Endodermal cell (in vitro differentiated cells): ENCODE data around the gene PCDHGB6. TPM values are rescaled to one million over a fixed set of nuclear protein-coding genes. Genes with fewer than 3 reads are reported as not detected.

Source experiments
- DNase-seq: peaks from one replicate; pipeline ENCODE4 v3.0.0-alpha.2; 2017
- H3K27ac ChIP-seq: 2 replicates; pipeline ENCODE4 v1.5.1; 2013; ENCODE audit warnings: mild to moderate bottlenecking, low read depth, low read length, moderate library complexity
- H3K27me3 ChIP-seq: 2 replicates; pipeline ENCODE4 v1.6.1; 2013; ENCODE audit warnings: mild to moderate bottlenecking, low read length, moderate library complexity; ENCODE audit not compliant: insufficient read depth, control insufficient read depth, poor library complexity, severe bottlenecking
- H3K36me3 ChIP-seq: 2 replicates; pipeline ENCODE4 v1.7.0; 2013; ENCODE audit warnings: mild to moderate bottlenecking, low read length, moderate library complexity; ENCODE audit not compliant: control insufficient read depth, insufficient read depth
- H3K4me1 ChIP-seq: one replicate; pipeline ENCODE4 v1.7.0; 2013; ENCODE audit warnings: low read length; ENCODE audit not compliant: control insufficient read depth, insufficient read depth
- H3K4me3 ChIP-seq: 2 replicates; pipeline ENCODE4 v1.5.1; 2013; ENCODE audit warnings: mild to moderate bottlenecking, low read length, moderate library complexity
- H3K9ac ChIP-seq: 2 replicates; pipeline ENCODE4 v1.6.1; 2013; ENCODE audit warnings: mild to moderate bottlenecking, low read length, moderate library complexity; ENCODE audit not compliant: poor library complexity, severe bottlenecking; ENCODE audit errors: extremely low read depth
- H3K9me3 ChIP-seq: 2 replicates; pipeline ENCODE4 v1.6.1; 2013; ENCODE audit warnings: mild to moderate bottlenecking, low read length, moderate library complexity; ENCODE audit not compliant: control insufficient read depth
- H3K27ac Mint-ChIP-seq: 2 replicates; pipeline ENCODE4 v1.8.0; 2020; ENCODE audit warnings: mixed read lengths
- H3K27me3 Mint-ChIP-seq: 2 replicates; pipeline ENCODE4 v1.8.0; 2021; ENCODE audit warnings: mild to moderate bottlenecking, mixed read lengths; ENCODE audit not compliant: insufficient read depth
- H3K36me3 Mint-ChIP-seq: 2 replicates; pipeline ENCODE4 v1.8.0; 2020; ENCODE audit warnings: low read depth, mixed read lengths
- H3K4me1 Mint-ChIP-seq: 2 replicates; pipeline ENCODE4 v1.8.0; 2020; ENCODE audit warnings: mixed read lengths
- H3K4me3 Mint-ChIP-seq: 2 replicates; pipeline ENCODE4 v1.8.0; 2020; ENCODE audit warnings: mild to moderate bottlenecking, moderate library complexity, mixed read lengths
- H3K9me3 Mint-ChIP-seq: 2 replicates; pipeline ENCODE4 v1.8.0; 2020; ENCODE audit warnings: mild to moderate bottlenecking, mixed read lengths
- WGBS, 2 experiments: methylation state at CpG; one replicate each; pipeline versions ENCODE4 v1.1.5 to v1.1.7; 2013; ENCODE audit warnings: missing lambda C conversion rate in 2 of 2, mixed read lengths in 1 of 2; ENCODE audit not compliant: insufficient coverage in 1 of 2, insufficient read length in 1 of 2; 5-methylcytosine and 5-hydroxymethylcytosine counted together
- total RNA-seq, 2 donors: library from RNA; stranded (reverse); fragmentation: NEBNext Ultra II Directional in 1 of 2; extraction: Animal tissue kit (Norgen Biotek cat#: 25700) in 1 of 2; gene quantifications; 2 replicates in 1 of 2; 3 replicates in 1 of 2; pipeline ENCODE4 v1.2.1, GENCODE V29; 2021
- TF ChIP-seq, protein P1 (sequence below): fragments of 200-600 bp; sonication (generic); conservative IDR thresholded peaks from 2 replicates; pipeline ENCODE4 v1.5.0; 2021; ENCODE audit warnings: antibody characterized with exemption, mild to moderate bottlenecking

The PCDHGB6 gene
- total RNA-seq, 2 donors from 2014 or later, result 8.3 to 10.8 TPM

- H3K36me3 Mint-ChIP-seq, result peaks cover 16% of the 10 kb centered on the region
- no peak for DNase-seq
- H3K9me3 Mint-ChIP-seq, result peaks cover 3% of the 10 kb centered on the region
Measured at GRCh38 chr5:141440341-141440740, 32.5 kb downstream of the PCDHGB6 start.

DNA sequence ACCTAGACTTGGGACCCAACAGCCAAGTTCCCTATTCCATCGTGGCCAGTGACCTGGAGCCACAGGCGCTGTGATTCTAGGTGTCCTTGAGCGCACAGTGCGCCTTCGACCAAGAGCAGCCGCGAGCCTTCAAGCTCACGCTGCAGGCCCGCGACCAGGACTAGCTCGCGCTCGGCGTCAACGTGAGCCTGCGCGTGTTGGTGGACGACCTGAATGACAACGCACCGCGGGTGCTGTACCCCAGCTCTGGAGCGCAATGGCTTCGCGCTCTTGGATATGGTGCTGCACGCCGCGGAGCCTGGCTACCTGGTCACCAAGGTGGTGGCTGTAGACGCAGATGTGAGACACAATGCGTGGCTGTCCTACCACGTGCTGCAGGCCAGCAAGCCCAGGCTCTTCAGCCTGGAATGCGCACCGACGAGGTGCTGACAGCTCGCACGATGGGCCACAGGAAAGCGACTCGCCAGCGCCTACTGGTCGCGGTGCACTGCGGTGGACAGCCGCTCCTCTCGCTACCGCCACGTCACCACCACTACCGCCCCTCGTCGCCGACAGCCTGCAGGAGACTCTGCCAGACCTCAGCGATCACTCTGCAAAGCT is 33.9 kb downstream of the PCDHGB6 start:
- Histone ChIP-seq H3K9ac (no peak overlapping the region), H3K9me3 (no peaks in the 10 kb centered on the region), H3K4me3 (no peak overlapping the region), H3K4me1 (no peaks in the 10 kb centered on the region), H3K27ac (no peak overlapping the region), H3K36me3 (no peaks in the 10 kb centered on the region), H3K27me3 (no peaks in the 10 kb centered on the region)
- peaks cover 17% of the 10 kb centered on the region for H3K36me3 Mint-ChIP-seq
- H3K27me3 Mint-ChIP-seq, result no peaks in the 10 kb centered on the region
- 96 to 98% methylated on average over 50 of the region's 50 CpGs for WGBS, 2 experiments
- no peaks in the 10 kb centered on the region for H3K4me1 Mint-ChIP-seq
- H3K4me3 Mint-ChIP-seq, result no peak overlapping the region
- H3K27ac Mint-ChIP-seq, result no peak overlapping the region
- H3K9me3 Mint-ChIP-seq, result no peaks in the 10 kb centered on the region
- DNase-seq, result no peak
- TF ChIP-seq, protein P1, sequence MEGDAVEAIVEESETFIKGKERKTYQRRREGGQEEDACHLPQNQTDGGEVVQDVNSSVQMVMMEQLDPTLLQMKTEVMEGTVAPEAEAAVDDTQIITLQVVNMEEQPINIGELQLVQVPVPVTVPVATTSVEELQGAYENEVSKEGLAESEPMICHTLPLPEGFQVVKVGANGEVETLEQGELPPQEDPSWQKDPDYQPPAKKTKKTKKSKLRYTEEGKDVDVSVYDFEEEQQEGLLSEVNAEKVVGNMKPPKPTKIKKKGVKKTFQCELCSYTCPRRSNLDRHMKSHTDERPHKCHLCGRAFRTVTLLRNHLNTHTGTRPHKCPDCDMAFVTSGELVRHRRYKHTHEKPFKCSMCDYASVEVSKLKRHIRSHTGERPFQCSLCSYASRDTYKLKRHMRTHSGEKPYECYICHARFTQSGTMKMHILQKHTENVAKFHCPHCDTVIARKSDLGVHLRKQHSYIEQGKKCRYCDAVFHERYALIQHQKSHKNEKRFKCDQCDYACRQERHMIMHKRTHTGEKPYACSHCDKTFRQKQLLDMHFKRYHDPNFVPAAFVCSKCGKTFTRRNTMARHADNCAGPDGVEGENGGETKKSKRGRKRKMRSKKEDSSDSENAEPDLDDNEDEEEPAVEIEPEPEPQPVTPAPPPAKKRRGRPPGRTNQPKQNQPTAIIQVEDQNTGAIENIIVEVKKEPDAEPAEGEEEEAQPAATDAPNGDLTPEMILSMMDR, result no peak

More at GRCh38 chr5:141440341-141440740, 32.5 kb downstream of the PCDHGB6 start:
- H3K4me3 Mint-ChIP-seq, result no peak overlapping the region
- Histone ChIP-seq H3K4me3 (no peak overlapping the region), H3K9ac (no peak overlapping the region), H3K27ac (no peak overlapping the region), H3K27me3 (no peaks in the 10 kb centered on the region), H3K36me3 (no peaks in the 10 kb centered on the region), H3K4me1 (no peaks in the 10 kb centered on the region), H3K9me3 (peaks cover 3% of the 10 kb centered on the region)
- H3K4me1 Mint-ChIP-seq, result no peaks in the 10 kb centered on the region
- WGBS, 2 experiments, result 90 to 91% methylated on average over 8 to 9 of the region's 9 CpGs
- H3K27me3 Mint-ChIP-seq, result no peaks in the 10 kb centered on the region
- TF ChIP-seq, protein P1, result no peak
- no peak overlapping the region for H3K27ac Mint-ChIP-seq

Other genes with a start within 250 kb of the PCDHGB6 start
- under 1 TPM; 0.42 to 0.75 TPM for gene PCDHB7, start 235.4 kb upstream of the PCDHGB6 start, total RNA-seq
- gene PCDHB8, start 230.2 kb upstream of the PCDHGB6 start, total RNA-seq, result 1 to 10 TPM in 1 of 2 donors, under 1 TPM in 1; 0.71 to 3.6 TPM
- gene PCDHB16, start 225.6 kb upstream of the PCDHGB6 start, total RNA-seq, result 10 to 100 TPM in 1 of 2 donors, 1 to 10 TPM in 1; 9.7 to 14.8 TPM
- gene PCDHB9, start 220.9 kb upstream of the PCDHGB6 start, total RNA-seq, result 1 to 10 TPM; 3.2 to 5.1 TPM
- 1 to 10 TPM; 2.9 to 3.5 TPM for gene PCDHB10, start 215.7 kb upstream of the PCDHGB6 start, total RNA-seq
- gene PCDHB11, start 208.4 kb upstream of the PCDHGB6 start, total RNA-seq, result 1 to 10 TPM; 2.6 to 4.7 TPM
- gene PCDHB12, start 199.3 kb upstream of the PCDHGB6 start, total RNA-seq, result 1 to 10 TPM; 1.6 to 5.0 TPM
- 1 to 10 TPM; 1.8 to 3.3 TPM for gene PCDHB13, start 194.1 kb upstream of the PCDHGB6 start, total RNA-seq
- 1 to 10 TPM; 2.6 to 2.8 TPM for gene PCDHB14, start 184.7 kb upstream of the PCDHGB6 start, total RNA-seq
- 1 to 10 TPM; 3.7 to 9.8 TPM for gene PCDHB15, start 162.6 kb upstream of the PCDHGB6 start, total RNA-seq
- under 1 TPM; 0.55 to 0.68 TPM for gene SLC25A2, start 104.0 kb upstream of the PCDHGB6 start, total RNA-seq
- gene TAF7, start 87.2 kb upstream of the PCDHGB6 start, total RNA-seq, result 10 to 100 TPM; 85.4 to 99.0 TPM
- gene PCDHGA1, start 77.5 kb upstream of the PCDHGB6 start, total RNA-seq, result 1 to 10 TPM in 1 of 2 donors, under 1 TPM in 1; 0.38 to 2.2 TPM
- gene PCDHGA2, start 69.3 kb upstream of the PCDHGB6 start, total RNA-seq, result 1 to 10 TPM in 1 of 2 donors, under 1 TPM in 1; 0.09 to 2.0 TPM
- gene PCDHGA3, start 64.2 kb upstream of the PCDHGB6 start, total RNA-seq, result 1 to 10 TPM in 1 of 2 donors, not detected in 1; 4.3 TPM
- gene PCDHGB1, start 57.9 kb upstream of the PCDHGB6 start, total RNA-seq, result 1 to 10 TPM; 1.4 to 6.6 TPM
- gene PCDHGA4, start 53.0 kb upstream of the PCDHGB6 start, total RNA-seq, result 1 to 10 TPM in 1 of 2 donors, under 1 TPM in 1; 0.86 to 5.0 TPM
- 1 to 10 TPM; 1.6 to 5.2 TPM for gene PCDHGB2, start 48.0 kb upstream of the PCDHGB6 start, total RNA-seq
- 1 to 10 TPM in 1 of 2 donors, under 1 TPM in 1; 0.51 to 3.0 TPM for gene PCDHGA5, start 43.9 kb upstream of the PCDHGB6 start, total RNA-seq
- 1 to 10 TPM in 1 of 2 donors, under 1 TPM in 1; 0.40 to 4.6 TPM for gene PCDHGB3, start 37.8 kb upstream of the PCDHGB6 start, total RNA-seq
- 1 to 10 TPM in 1 of 2 donors, under 1 TPM in 1; 0.55 to 3.8 TPM for gene PCDHGA6, start 34.1 kb upstream of the PCDHGB6 start, total RNA-seq
- 1 to 10 TPM in 1 of 2 donors, under 1 TPM in 1; 0.40 to 1.9 TPM for gene PCDHGA7, start 25.3 kb upstream of the PCDHGB6 start, total RNA-seq
- 10 to 100 TPM; 10.7 to 13.9 TPM for gene PCDHGB4, start 20.3 kb upstream of the PCDHGB6 start, total RNA-seq
- gene PCDHGA8, start 15.4 kb upstream of the PCDHGB6 start, total RNA-seq, result 1 to 10 TPM; 1.1 to 3.0 TPM
- gene PCDHGB5, start 10.1 kb upstream of the PCDHGB6 start, total RNA-seq, result 10 to 100 TPM in 1 of 2 donors, 1 to 10 TPM in 1; 1.3 to 17.3 TPM
- 1 to 10 TPM in 1 of 2 donors, under 1 TPM in 1; 0.89 to 7.3 TPM for gene PCDHGA9, start 5.2 kb upstream of the PCDHGB6 start, total RNA-seq
- gene PCDHGA10, start 5.0 kb downstream of the PCDHGB6 start, total RNA-seq, result 10 to 100 TPM in 1 of 2 donors, 1 to 10 TPM in 1; 3.2 to 20.7 TPM
- gene PCDHGB7, start 9.7 kb downstream of the PCDHGB6 start, total RNA-seq, result 10 to 100 TPM; 15.3 to 19.3 TPM
- 10 to 100 TPM in 1 of 2 donors, 1 to 10 TPM in 1; 8.5 to 10.6 TPM for gene PCDHGA11, start 13.0 kb downstream of the PCDHGB6 start, total RNA-seq
- 1 to 10 TPM; 1.4 to 4.1 TPM for gene PCDHGA12, start 22.5 kb downstream of the PCDHGB6 start, total RNA-seq
- gene PCDHGC3, start 67.9 kb downstream of the PCDHGB6 start, total RNA-seq, result 10 to 100 TPM; 13.9 to 27.6 TPM
- 1 to 10 TPM; 2.6 to 3.0 TPM for gene PCDHGC4, start 77.0 kb downstream of the PCDHGB6 start, total RNA-seq
- 1 to 10 TPM in 1 of 2 donors, under 1 TPM in 1; 0.71 to 1.8 TPM for gene PCDHGC5, start 81.1 kb downstream of the PCDHGB6 start, total RNA-seq
- gene DIAPH1, start 211.0 kb downstream of the PCDHGB6 start, total RNA-seq, result 100 to 1,000 TPM; 104 to 106 TPM
- 10 to 100 TPM; 73.3 to 78.9 TPM for gene HDAC3, start 228.8 kb downstream of the PCDHGB6 start, total RNA-seq
- 1 to 10 TPM; 3.1 to 6.2 TPM for gene RELL2, start 229.0 kb downstream of the PCDHGB6 start, total RNA-seq
- gene FCHSD1, start 243.4 kb downstream of the PCDHGB6 start, total RNA-seq, result 10 to 100 TPM; 34.8 to 41.7 TPM